HL-60 (cell line): ENCODE measurements around the gene OR5AN1.

Experiments
- DNase-seq, 2 experiments: peaks; one replicate each; pipeline ENCODE4 v3.0.0-alpha.2; 2010 to 2020; ENCODE audit warnings: low read depth in 1 of 2, low spot score in 1 of 2
- H3K27ac ChIP-seq: fragments of 250-450 bp; sonication (Bioruptor Pico); replicated peaks from 2 replicates; pipeline ENCODE4 v1.5.1; 2020; ENCODE audit warnings: mild to moderate bottlenecking, moderate library complexity
- H3K27me3 ChIP-seq: fragments of 250-450 bp; sonication (Bioruptor Pico); 2 replicates; pipeline ENCODE4 v1.5.1; 2021; ENCODE audit warnings: mild to moderate bottlenecking, moderate library complexity; ENCODE audit not compliant: insufficient read depth, poor library complexity, severe bottlenecking
- H3K4me3 ChIP-seq: replicated peaks from 2 replicates; pipeline ENCODE4 v1.5.1; 2011; ENCODE audit warnings: mild to moderate bottlenecking, control low read depth, low read length; ENCODE audit not compliant: insufficient read depth
- GABPA ChIP-seq: IDR thresholded peaks from 2 replicates; pipeline ENCODE4 v1.6.1; 2012; ENCODE audit warnings: low read depth
- POLR2AphosphoS5 ChIP-seq: IDR thresholded peaks from 2 replicates; pipeline ENCODE4 v1.6.1; 2012; ENCODE audit warnings: low read depth
- SPI1 ChIP-seq: IDR thresholded peaks from 2 replicates; pipeline ENCODE4 v1.6.1; 2012; ENCODE audit warnings: low read depth, mild to moderate bottlenecking, borderline replicate concordance
- long read RNA-seq: library from polyadenylated mRNA; unstranded; transcript quantifications from one replicate; pipeline ENCODE4 v2.0.0, GENCODE V29; 2020
- TF ChIP-seq, protein P1 (sequence below): IDR thresholded peaks from 2 replicates; pipeline ENCODE4 v1.6.1; 2012; ENCODE audit warnings: low read depth; ENCODE audit not compliant: insufficient replicate concordance
- TF ChIP-seq, protein P2 (sequence below): IDR thresholded peaks from one replicate; pipeline ENCODE4 v1.5.1; 2011; ENCODE audit warnings: low read length, control low read depth, inconsistent platforms; ENCODE audit not compliant: insufficient read depth

The OR5AN1 gene, protein sequence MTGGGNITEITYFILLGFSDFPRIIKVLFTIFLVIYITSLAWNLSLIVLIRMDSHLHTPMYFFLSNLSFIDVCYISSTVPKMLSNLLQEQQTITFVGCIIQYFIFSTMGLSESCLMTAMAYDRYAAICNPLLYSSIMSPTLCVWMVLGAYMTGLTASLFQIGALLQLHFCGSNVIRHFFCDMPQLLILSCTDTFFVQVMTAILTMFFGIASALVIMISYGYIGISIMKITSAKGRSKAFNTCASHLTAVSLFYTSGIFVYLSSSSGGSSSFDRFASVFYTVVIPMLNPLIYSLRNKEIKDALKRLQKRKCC
- long read RNA-seq = 0 reads

DNA sequence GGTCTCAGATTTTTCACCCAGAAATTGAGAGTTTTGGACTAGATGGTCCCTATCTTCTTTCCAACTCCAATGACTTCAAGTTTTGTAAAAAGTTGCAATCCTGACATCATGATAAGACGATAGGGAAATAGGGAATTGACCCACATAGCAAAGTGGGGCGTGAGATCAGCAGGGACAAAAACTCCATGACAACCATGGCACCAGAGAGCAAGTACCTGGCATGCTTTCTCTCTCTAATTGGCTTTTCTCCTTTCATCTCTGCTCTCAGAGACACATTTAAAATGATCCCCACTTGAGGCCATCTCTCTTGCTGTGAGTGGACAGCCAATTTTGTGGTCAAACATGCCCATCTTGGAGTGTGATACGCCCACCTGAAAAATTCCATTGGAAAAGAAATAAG lies at the start of gene OR5AN1:
OR5AN1 (plus strand) TSS at position 301 of the 400 bp plus-strand sequence. CDS start 5,564 bp downstream, outside the sequence.
- no peak within 1 kb of the TSS for H3K4me3 ChIP-seq
- H3K27me3 ChIP-seq = no peaks in the 10 kb centered on the region
- H3K27ac ChIP-seq = no peak within 1 kb of the TSS
- DNase-seq = no peak
- no peak for TF ChIP-seq POLR2AphosphoS5
- TF ChIP-seq, protein P1, sequence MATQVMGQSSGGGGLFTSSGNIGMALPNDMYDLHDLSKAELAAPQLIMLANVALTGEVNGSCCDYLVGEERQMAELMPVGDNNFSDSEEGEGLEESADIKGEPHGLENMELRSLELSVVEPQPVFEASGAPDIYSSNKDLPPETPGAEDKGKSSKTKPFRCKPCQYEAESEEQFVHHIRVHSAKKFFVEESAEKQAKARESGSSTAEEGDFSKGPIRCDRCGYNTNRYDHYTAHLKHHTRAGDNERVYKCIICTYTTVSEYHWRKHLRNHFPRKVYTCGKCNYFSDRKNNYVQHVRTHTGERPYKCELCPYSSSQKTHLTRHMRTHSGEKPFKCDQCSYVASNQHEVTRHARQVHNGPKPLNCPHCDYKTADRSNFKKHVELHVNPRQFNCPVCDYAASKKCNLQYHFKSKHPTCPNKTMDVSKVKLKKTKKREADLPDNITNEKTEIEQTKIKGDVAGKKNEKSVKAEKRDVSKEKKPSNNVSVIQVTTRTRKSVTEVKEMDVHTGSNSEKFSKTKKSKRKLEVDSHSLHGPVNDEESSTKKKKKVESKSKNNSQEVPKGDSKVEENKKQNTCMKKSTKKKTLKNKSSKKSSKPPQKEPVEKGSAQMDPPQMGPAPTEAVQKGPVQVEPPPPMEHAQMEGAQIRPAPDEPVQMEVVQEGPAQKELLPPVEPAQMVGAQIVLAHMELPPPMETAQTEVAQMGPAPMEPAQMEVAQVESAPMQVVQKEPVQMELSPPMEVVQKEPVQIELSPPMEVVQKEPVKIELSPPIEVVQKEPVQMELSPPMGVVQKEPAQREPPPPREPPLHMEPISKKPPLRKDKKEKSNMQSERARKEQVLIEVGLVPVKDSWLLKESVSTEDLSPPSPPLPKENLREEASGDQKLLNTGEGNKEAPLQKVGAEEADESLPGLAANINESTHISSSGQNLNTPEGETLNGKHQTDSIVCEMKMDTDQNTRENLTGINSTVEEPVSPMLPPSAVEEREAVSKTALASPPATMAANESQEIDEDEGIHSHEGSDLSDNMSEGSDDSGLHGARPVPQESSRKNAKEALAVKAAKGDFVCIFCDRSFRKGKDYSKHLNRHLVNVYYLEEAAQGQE = no peak
- TF ChIP-seq, protein P2, sequence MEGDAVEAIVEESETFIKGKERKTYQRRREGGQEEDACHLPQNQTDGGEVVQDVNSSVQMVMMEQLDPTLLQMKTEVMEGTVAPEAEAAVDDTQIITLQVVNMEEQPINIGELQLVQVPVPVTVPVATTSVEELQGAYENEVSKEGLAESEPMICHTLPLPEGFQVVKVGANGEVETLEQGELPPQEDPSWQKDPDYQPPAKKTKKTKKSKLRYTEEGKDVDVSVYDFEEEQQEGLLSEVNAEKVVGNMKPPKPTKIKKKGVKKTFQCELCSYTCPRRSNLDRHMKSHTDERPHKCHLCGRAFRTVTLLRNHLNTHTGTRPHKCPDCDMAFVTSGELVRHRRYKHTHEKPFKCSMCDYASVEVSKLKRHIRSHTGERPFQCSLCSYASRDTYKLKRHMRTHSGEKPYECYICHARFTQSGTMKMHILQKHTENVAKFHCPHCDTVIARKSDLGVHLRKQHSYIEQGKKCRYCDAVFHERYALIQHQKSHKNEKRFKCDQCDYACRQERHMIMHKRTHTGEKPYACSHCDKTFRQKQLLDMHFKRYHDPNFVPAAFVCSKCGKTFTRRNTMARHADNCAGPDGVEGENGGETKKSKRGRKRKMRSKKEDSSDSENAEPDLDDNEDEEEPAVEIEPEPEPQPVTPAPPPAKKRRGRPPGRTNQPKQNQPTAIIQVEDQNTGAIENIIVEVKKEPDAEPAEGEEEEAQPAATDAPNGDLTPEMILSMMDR = no peak
- no peak for TF ChIP-seq GABPA
- no peak for TF ChIP-seq SPI1

DNA sequence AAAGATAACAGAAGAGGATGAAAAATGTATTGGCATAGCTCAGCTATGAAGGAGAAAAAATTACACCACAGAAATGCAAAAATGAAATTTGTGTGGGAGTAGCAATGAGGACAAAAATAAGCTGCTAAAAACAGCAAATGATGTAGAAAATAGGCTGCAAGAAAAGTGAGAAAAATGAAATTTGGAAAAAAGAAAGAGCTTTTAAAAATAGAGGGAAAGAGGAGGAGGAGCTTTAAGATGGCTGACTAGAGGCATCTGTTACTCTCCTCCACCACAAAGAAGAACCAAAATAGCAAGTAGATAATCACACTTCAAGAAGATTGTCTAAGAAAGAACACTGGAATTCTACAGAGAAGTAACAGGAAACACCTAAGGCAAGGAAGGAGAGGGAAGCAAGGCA lies 23.7 kb upstream of the OR5AN1 start:
- no peak overlapping the region for H3K4me3 ChIP-seq
- TF ChIP-seq GABPA (no peak), SPI1 (no peak), POLR2AphosphoS5 (no peak)
- TF ChIP-seq, protein P1 = no peak
- TF ChIP-seq, protein P2 = no peak
- no peaks in the 10 kb centered on the region for H3K27me3 ChIP-seq
- H3K27ac ChIP-seq = no peak overlapping the region
- no peak for DNase-seq

DNA sequence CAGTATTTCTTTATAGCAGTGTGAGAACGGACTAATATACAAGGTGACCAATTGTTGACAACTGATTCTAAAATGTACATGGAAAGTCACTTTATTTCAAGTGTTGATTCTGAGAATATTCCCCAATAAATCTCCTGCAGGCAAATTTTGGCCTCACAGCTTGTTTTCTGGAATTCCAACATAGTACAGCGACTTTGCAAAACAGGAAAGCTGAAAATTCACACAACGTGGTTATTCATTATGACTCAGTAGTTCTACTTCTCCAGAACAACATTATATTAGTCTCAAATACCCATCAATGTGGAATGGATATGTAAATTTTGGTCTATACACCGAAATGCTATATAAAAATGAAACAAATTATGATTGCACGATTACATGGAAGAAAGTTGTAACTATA lies 22.5 kb upstream of the OR5AN1 start:
- Histone ChIP-seq H3K27ac (no peak overlapping the region), H3K4me3 (no peak overlapping the region), H3K27me3 (no peaks in the 10 kb centered on the region)
- TF ChIP-seq, protein P1 = no peak
- TF ChIP-seq GABPA = no peak
- TF ChIP-seq, protein P2 = no peak
- TF ChIP-seq POLR2AphosphoS5 = no peak
- no peak for TF ChIP-seq SPI1
- no peak for DNase-seq
